Fibroblast of villous mesenchyme (primary cell): ENCODE data around the gene SYTL3. TPM values are rescaled to one million over a fixed set of nuclear protein-coding genes. Genes with fewer than 3 reads are reported as not detected.

Experiments
- DNase-seq: peaks from one replicate; pipeline ENCODE4 v3.0.0-alpha.2; 2010; ENCODE audit warnings: low read depth
- H3K4me3 ChIP-seq: 2 replicates; pipeline ENCODE4 v1.5.1; 2011; ENCODE audit warnings: low read depth, mild to moderate bottlenecking, low read length
- CTCF ChIP-seq: IDR thresholded peaks from 2 replicates; pipeline ENCODE4 v1.5.1; 2012; ENCODE audit warnings: low read depth, mild to moderate bottlenecking, low read length; ENCODE audit not compliant: insufficient read depth
- total RNA-seq: library from RNA; depleted of rRNA; stranded (reverse); fragments of >200 nt; gene quantifications from 2 replicates; pipeline ENCODE4 v1.2.3, GENCODE V29; 2012

The SYTL3 gene
- total RNA-seq, 1 donor = 1.7 TPM

DNA sequence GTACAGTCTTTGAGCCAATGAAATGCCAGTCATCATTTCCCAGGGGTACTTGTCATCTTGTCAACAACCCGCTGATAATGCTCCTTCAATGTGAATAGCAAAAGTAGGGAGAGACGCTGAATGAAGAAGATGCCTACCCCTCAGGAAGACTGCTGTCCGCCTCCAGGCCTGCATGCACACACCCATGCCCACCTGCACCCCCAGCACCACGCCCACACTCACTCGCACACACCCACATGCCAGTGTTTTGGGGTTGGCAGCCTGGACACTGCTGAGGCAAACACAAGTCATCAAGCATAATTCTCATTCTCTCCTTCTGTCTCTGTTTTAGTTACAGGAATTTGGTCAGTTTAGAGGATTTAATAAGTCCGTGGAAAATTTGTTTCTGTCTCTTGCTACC, 63.6 kb downstream of the SYTL3 start:
- no peak for TF ChIP-seq CTCF
- no peak for DNase-seq
- H3K4me3 ChIP-seq = no peak overlapping the region

- no peak for TF ChIP-seq CTCF
- H3K4me3 ChIP-seq = no peak overlapping the region
- no peak for DNase-seq
Observed at GRCh38 chr6:158714706-158715105, 64.9 kb downstream of the SYTL3 start.

GRCh38 chr6:158715330-158716311, 65.8 kb downstream of the SYTL3 start:
- peak; percentile 33 for DNase-seq
- TF ChIP-seq CTCF = no peak
- no peak overlapping the region for H3K4me3 ChIP-seq

DNA sequence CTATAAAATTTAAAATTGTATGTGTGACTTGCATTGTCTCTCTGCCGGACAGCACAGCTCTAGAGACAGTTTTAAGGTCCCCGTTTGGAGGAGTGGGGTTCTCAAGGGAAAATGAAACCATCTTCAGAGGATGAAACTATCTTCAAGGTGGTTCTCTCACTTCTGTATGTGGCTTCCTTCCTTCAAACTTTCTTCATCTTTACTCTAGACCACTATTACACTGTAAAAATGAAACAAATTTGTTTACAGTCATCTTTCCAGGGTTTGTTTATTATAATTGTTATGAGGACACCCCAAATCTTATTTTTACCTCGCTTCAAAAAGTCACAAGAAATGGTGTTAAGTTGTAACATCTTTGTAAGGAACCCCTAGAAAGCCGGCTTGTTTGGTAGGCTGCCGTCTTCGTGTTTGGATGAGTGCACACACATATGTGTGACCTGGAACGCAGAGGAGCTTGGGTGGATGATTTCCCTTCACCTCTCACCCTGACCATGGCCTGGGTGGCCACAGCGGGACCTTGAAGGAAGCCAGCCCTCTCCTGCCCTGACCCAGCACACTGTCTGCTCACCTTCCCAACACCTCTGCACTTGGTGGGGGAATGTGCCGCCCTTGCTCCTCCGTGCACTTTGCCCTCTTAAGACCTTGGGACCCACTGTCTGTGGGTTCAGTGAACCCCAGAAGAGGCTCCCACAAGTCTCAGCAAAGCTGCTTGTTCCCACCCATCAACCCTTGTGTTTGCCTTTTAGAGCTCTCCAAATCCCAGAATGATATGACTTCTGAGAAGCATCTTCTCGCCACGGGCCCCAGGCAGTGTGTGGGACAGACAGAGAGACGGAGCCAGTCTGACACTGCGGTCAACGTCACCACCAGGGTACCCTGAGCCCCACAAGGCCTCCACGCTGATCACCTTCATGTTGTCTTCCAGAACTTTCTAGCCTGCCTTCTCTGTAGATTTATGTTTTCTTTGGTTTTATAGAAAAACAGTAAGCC, 67.8 kb downstream of the SYTL3 start:
- DNase-seq = no peak
- TF ChIP-seq CTCF = no peak
- no peak overlapping the region for H3K4me3 ChIP-seq

- H3K4me3 ChIP-seq = no peak overlapping the region
- TF ChIP-seq CTCF = peak; percentile 74
- peak; percentile 34 for DNase-seq
Observed at GRCh38 chr6:158718461-158719046, 68.7 kb downstream of the SYTL3 start.

DNA sequence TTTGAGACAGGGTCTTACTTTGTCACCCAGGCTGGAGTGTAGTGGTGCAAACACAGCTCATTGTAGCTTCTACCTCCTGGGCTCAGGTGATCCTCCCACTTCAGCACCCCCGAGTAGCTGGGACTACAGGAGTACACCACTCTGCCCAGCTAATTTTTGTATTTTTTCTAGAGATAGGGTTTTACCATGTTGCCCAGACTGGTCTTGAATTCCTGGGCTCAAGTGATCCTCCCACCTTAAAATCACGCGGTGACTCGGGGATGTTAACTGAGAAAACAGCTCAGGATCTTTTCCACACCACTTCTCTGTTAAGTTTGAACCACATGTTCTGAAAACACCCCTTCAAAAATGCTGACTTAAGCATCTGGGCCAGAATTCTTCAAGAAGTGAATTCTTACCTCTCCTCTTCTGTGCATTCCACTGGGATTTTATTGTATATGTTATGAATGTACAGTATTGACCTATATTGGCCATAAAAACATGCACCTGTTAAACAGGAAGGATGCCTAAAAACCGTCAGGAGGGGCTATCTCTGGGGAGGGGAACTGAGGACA, 72.4 kb downstream of the SYTL3 start:
- no peak for DNase-seq
- H3K4me3 ChIP-seq = no peak overlapping the region
- TF ChIP-seq CTCF = no peak
